ENCODE measurements around the gene DCAF5.

DCAF5 gene

DNA sequence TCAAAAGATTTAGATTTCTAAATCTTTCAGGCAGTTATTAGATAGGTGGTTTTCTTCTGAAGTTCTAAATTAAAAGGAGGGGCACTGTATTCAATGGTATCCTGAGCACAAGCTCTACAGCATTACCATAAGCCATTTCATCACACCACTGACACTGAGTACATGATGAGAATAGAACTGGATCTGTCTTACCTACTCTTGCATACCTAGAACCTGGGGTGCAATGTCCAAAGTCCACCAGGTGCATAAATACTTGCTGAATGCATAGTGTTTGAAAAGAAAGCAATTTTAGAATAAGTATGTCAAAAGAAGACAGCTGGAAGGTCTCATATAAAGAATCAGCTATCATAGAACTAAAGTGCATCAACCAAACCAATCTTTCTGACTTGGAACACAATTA, 88.3 kb downstream of the DCAF5 start:
- DNase-seq = no peak

DNA sequence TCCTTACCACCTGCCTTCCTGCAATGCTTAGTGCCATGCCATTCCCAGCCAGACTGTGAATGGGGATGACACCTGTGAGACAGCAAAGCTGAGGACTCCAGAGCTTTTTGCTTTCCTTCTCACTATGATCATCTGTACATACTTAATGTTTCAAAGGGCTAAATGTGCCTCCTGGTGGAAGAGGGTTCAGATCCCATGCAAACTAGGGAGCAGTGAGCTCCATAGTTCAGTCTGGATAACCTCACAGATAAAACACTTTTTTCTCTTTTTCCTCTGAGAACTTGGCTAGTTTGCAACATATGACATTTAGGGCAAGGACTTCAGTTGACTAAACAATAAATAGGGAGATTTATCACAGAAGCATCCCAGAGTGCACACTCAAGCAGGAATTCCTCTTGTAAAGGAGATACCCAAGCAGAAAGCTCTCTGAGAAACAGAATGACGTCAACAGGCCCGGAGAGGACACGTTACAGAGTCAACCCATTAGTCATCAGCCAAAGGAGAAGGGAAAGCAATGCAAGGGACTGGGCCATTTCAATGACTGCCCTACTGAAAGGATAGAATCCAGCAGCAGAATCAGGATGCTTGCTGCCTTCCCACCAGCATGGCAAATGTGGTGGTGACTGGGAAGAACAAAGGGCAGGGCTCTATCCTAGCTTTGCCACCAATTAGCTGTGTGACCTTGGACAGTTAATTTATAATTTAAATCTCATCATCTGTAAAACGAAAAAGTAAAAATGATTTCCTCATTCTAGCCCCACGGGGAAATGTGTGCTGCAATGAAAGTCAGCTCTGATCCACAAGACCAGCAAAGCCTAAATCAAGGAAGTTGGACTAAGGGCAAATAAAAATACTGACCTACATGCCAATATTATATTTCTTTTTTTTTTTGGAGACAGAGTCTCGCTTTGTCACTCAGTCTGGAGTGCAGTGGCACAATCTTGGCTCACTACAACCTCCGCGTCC, 93.0 kb downstream of the DCAF5 start:
- no peak for DNase-seq

DNA sequence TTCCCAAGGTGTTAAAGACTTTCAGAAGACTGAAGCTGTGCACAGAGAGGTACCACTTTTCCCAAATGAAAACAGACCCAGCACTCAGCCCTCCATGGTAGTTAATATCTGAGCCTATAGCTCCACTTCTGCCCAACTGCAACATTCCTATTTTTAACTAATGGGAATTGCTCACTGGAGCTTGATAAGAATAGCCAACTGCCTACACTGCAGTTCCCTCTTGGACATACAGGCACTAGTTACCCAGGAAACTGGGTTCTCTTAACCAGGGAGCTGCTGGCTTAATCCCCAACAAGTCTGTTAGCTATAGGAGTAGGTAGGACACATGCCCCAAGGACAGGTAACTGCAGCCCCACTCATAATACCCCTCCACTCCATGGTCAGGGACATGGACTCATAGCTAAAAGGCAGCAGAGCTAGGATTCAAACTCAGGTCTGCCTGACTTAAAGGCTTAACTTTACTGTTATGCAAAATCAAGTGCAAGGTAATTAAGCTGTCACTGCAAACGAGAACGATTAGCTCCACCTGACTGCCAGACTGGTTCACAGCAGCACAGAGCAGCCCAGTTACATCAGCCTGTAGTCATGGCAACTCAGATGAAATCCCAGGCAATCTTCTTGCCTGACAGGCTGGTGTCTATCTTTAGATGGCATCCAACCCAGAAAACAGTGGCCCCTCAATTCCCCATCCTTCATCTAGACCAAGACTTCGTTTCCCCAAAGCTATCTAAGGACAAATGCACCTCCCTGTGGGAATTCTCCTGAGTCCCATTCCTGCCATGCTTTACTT, 96.7 kb downstream of the DCAF5 start:
- DNase-seq = no peak

DNA sequence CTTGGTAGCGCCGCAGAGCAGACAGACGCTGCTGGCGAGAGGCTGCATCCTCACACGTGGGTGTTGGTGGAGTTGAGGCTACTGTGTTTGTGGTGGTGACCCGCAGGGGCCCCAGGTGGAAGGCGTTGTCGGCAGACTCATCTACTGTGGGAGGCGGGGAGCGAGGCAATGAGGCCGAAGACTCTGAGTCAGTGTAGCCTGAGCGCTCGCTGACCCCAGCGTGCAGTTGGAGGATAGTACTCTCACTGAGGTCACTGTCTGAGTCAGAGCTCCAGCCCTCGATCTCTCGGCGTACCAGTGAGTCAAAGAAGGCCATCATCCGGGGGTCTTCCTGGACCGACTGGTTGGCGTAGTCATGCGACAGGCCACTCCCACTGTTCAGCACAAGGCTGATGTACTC, 97.8 kb downstream of the DCAF5 start:
- DNase-seq = no peak

DNA sequence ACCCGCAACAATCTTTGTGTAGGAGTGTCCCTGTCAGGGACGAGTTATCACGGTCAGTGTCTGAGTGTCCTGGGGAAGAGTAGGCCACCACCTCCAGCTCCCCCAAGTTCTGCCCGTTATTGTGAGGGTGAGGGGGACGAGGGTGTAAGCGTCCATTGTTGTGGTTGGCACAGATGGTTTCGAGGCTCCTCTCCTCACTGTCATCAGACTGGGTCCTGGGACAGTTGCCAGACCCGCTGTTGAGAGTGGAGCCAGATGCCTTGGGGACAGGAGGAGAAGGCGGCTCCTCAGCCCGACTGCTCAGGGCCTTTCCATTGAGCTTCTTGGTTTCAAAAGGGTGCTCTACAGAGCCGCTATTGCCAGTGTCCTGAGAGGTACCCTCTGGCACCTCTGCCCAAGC, 98.9 kb downstream of the DCAF5 start:
- DNase-seq = no peak

DNA sequence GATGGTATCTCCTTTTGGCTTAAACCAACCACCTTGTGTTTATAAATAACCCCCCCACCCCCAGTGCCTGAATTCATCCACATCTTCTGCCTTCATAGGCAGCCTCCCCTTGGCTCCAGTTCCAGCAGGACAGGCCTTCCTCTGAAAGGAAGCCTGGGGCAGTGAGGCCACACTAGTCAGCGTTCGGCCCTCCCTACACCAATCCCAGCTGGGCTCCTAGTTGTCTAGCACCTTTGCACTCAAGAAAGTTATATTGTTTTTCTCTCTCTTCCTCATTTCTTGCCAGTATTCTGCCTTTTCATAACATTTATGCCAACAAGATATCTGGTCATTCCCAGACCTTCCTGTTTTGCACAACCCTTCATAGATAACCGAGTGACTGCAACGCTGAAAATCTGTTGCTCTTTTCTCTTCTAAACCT, 100.7 kb downstream of the DCAF5 start:
- DNase-seq = no peak

DNA sequence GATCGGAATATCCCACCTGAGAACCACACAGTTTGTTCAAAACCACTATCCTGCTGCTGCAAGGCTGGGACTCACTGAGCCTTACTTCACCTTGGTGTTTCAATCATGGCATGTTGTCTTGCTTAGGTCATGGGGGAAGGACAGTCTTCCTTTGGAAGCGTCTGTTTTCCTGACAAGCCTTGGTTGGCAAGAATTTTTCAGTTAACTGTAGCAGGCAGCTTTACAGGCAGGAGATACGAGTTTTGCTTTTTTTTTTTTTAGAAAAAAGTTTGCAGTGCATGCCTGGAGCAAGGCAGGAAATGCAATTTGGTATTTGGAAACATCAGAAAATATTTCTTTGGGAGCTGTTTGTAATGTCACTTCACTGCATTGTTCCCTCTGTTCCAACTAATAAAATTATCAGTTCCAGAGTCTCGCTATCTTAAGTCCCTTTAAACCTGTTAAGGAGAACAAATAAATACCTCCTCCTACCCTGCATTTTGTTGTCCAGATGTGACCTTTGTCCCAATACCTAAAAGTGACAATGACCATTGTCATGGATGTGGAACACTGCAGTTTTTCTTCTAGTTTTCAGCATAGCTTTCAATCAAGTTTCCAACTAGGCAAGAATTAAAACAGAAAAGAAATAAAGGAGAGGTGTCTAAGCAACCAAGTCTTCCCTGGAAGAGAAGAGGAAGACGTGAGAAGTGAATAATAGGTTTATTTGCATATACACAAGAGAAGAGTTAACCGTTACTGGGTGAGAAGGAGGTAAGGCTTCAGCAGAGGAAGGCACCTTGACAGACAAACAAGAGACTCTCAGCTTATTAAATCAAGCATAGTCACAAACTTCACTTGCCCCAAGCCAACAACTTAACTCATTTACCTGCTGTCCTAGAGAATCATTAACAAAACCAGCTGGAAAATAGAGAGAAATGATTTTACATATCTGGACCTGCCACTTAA, 102.4 kb downstream of the DCAF5 start:
- DNase-seq = no peak

DNA sequence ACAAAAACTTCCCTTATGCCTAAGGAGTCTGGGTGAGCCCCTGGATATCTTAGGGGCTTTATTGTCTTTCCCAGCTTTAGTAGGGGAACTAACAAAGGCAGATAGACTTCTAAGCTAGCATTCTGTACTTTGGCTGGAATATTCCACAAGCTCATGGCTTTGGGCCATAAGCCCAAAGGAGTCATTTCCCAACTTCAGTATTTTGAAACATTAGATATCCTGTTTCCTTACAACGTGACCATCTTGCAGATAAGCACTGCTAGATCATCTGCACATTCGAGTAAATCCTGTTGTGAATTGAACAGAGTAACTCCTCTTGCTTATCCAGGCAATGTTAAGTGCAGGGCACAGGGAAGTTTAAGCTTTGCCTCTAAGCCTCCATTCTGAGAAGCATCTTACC, 103.2 kb downstream of the DCAF5 start:
- DNase-seq = no peak

DNA sequence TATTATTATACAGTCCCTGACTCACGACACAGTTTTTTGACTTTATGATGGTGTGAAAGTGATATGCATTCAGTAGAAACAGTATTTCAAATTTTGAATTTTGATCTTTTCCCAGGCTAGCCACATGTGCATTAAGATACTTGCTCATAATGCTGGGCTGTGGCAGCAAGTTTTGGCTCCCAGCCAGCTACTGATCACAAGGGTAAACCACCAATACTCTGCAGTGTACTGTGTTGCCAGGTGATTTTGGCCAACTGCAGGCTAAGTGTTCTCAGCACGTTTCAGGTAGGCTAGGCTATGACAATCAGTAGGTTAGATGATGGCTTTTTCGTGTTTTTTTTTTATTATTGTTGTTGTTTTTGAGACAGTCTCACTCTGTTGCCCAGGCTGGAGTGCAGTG, 104.5 kb downstream of the DCAF5 start:
- DNase-seq = no peak

DNA sequence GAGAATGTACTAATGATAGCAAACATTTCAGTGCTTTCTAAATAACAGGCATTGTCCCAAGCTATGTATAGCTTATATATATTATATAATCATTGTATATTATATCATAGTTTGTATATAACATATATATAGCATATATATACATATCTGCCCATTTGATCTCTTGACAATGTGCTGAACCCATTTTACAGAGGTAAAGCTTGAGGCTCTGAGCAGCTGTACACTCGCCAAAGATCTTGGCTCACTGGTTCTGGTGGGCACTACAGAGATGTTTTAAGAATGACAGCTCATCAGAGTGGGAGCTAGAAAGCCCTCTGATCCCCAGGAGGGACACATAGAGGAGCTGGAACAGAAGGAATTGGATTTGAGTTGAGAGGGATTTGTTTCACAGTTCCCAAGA, 105.7 kb downstream of the DCAF5 start:
- DNase-seq = no peak

DNA sequence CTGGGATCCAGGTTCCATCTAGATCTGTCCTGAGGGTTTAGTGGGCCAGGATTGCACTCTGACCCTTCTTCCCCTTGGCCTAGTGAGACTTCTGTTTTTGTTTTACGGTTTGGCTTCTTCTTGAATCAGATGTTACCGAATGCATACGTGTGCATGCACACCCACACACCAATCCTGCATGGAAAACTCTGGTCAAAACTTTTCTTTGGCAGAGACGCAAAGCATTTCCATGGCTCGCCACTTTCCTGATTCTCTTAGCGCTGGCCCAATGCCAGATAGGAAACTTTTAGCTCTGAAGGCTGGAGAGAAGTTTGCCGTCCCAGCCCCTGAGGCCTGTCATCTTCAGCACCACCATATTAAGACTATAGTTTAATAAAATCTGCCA, 106.5 kb downstream of the DCAF5 start:
- no peak for DNase-seq

DNA sequence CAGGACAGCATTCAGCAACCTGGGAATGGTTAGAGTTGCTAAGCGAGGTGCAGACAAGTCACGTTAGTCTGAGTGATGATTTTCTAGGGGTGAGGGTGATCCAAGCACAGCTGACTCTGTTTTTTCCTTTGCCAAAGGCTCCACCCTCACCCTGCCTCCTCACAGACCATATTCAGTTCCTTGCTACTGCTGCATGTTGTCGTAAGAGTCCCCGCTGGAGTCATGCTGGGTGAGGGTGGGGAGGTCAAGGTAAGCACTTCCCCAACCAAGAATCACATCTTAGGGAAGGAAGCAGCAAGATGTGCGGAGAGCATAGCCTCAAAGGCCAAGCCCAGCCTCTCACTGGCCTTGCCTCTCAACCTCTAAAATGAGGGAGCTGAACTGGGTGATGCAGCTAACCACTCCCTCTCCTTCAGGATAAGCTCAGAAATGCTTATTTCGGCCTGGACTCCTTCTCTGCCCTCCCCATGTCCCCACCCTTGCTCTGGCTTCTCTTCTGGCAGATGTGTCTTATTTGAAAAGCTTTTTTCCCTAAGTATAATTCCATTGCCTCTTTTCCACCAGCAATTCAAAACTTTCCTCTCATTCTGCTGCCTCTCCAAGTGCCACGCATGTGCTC, 107.0 kb downstream of the DCAF5 start:
- DNase-seq = no peak

DNA sequence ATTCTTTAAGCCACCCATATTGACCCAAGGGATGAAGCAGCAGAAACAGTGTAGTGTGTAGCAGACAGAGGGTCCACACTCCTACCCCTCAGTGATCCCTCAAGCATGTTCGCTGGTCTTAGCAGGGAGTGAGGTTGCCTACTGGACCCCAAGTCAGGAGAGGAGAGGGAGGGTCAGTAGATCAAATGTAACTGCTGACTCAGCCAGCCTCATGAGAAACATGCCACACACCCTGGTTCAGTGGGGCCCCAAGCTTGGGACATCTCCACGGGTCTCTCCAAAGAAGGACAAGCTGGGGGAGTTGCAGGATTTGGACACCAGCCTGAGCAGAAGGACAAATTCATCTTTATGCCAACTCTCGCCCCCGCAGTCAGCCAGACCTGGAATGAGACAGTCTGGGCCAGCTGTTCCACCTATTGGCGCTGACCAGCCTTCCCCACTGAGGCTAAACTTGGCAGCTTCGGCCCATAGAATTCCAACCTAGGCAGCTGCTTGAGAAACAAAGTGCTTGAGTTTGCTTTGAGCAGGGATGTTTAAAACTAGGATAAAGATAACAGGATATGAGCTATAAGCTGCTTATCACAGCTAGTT, 107.9 kb downstream of the DCAF5 start:
- no peak for DNase-seq

DNA sequence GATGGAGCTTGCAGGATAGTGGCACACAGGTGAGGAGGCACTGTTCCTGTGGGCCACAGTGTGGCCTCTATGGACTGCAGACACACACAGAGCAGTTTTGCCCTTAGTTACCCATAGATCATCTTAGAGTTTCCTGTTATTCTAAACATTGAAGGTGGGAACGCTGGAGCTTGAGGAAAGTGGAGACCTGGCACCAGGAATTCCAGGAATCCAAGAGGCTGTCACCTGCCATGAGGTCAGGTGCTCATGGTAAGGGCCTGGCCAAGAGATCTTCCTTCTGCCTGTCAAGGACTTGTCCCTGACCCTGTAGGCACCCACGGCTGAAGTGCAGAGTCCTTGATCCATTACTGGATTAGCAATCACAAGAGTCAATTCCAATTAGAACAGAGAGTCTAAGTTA, 108.6 kb downstream of the DCAF5 start:
- DNase-seq = no peak

DNA sequence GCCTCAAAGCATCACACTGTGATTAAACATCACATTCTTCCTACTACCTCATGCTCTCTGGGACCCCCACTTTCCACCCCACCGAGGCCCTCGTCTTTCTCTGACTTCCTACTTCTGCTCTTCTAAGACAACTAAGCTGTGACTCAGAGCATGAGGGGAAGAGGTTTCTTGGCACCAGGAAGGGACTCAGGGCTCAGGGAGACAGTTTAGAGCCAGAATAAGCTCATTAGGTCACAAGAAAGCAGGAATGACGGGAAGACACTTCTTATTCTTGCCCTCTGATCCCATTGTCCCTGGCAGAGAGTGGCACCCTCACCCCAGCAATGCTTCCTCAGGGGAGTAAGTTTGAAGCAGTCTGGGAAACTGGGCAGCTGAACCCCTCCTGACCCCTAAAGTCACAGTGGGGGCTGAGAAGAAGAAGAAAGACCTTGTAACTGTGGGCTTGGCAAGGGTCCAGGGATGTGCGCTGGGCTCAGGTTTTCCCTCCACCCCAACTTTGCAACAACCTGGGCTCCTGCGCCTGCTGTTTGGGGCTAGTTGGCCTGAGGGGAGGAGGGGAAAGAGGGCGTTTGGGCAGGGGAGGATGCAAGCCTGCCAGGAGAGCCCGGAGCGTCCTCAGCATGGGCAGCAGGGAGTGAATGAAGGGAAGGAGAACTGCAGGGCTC, 109.2 kb downstream of the DCAF5 start:
- DNase-seq = no peak

DNA sequence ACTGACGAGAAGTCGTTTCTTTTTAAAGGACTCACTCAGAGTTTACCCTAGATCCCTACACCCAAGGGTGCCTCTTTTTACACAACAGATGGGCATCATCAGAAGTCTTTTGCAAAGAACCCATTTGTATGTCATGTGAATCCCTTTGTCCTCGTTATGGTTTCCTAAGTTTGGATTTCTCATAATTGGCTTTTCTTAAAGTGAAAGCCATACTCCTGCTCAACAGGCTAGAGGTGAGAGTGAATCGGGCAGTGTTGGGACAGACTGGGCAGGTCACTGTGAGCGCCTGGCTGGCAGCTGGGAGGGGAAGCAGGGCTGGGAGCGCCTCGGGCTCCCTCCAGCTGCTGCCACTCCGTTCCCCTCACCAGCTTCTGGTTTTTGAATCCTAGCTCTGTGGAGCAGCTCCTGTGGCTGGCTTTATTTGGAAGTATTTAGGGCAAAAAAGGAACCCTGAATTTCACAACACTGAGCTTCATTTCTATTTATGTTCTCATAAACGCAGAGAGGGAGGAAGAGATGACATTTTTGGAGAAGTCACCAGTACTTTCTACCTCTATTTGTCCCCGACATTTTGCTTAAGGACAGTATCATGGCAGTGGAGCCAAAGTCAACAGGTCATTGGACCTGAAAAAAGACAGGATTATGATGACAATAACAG, 110.0 kb downstream of the DCAF5 start:
- DNase-seq = no peak

DNA sequence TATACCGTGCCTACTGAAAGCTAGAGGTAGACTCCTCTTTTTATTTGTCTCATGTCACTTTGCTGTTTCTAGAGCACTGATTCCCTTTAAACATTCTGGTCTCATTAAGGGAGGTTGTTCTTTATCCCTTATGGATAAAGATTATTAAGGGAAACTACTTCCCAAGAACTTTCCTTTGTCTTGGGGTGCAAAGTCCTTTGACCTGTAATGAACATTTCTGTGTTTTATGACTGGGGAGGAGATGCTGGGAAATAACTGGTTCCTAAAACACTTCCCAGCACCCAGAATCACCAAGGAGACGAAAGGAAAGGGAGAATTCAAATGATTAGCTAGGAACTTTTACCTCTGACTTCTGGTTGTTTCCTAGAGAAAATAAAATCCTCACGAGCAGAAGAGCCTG, 110.6 kb downstream of the DCAF5 start:
- no peak for DNase-seq

DNA sequence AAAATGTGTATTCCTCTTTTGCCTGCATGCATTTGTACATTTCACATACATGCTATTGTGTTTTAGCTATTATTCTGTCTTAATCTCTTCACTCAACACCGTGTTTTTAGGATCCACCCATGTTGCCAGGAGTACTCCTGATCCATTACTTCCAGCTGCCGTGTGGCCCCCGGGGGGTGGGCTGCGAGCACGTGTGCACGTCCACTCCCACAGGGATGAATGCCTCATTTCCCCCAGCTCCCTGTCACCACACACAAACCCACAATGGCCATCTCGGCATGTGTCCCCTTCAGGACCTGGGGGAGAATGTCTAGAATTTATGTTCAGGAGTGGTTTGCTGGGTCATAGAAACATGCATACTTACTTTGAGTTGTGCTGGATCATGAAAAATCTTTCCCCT, 111.1 kb downstream of the DCAF5 start:
- no peak for DNase-seq

DNA sequence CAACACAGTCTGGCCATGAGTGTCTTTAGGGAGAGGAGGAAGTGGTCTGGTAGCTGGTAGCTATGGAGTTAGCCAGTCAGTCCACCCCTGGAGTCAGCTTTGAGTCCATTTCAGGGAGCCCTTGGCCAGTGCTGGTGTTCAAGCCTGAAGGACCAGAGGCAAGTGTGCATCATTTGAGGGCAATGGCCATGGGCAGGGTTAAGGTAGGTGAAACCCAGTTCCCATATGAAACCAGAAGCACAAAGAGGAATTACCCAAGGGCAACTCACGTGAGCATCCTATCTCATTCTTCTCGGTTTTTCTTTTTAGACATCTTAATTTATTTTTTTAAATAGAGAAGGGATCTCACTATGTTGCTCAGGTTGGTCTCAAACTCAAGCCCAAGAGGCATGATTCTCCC, 112.6 kb downstream of the DCAF5 start:
- no peak for DNase-seq

DNA sequence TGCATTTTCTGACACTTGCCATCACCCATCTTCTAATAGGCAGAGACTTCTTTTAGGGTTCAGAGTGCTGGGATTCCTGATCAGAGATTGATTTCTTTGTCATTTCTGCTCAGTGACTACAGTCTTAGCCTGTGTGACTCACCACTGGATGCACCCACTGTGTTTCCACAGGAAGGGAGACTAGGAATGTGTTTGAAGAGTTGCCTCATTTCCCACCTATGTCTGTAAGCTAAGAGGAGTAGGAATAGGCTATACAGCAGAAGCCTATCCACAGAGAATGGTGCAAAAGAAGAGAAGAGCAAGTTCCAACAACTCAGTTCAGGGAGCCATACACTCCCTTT, 113.7 kb downstream of the DCAF5 start:
- no peak for DNase-seq
